Liver (tissue), 3 donors: ENCODE data around the gene UMODL1.

ENCODE experiments used
- EGR1 ChIP-seq, 2 donors: IDR thresholded peaks; 2 replicates each; pipeline ENCODE4 v1.6.1; 2016 to 2018; ENCODE audit warnings: antibody characterized with exemption in 2 of 2, low read depth in 2 of 2
- JUND ChIP-seq, 2 donors: IDR thresholded peaks; 2 replicates each; pipeline ENCODE4 v1.6.1; 2016; ENCODE audit warnings: antibody characterized with exemption in 2 of 2
- RAD21 ChIP-seq, 2 donors: IDR thresholded peaks; 2 replicates each; pipeline ENCODE4 v1.6.1; 2016; ENCODE audit warnings: antibody characterized with exemption in 2 of 2, mild to moderate bottlenecking in 2 of 2
- SP1 ChIP-seq: IDR thresholded peaks from 2 replicates; pipeline ENCODE4 v1.6.1; 2018; ENCODE audit warnings: antibody characterized with exemption, mild to moderate bottlenecking
- TAF1 ChIP-seq: conservative IDR thresholded peaks from 2 replicates; pipeline ENCODE4 v1.6.1; 2016; ENCODE audit warnings: antibody characterized with exemption, mild to moderate bottlenecking
- YY1 ChIP-seq: IDR thresholded peaks from 2 replicates; pipeline ENCODE4 v1.6.1; 2016; ENCODE audit warnings: antibody characterized with exemption, mild to moderate bottlenecking
- TF ChIP-seq, protein P1 (sequence below): fragments of 150-350 bp; IDR thresholded peaks from 2 replicates; pipeline ENCODE4 v1.5.1; 2017; ENCODE audit warnings: improper control_type of control experiment, low read depth, low read length; ENCODE audit not compliant: missing input control
- TF ChIP-seq, protein P2 (sequence below): IDR thresholded peaks from 2 replicates; pipeline ENCODE4 v1.6.1; 2016; ENCODE audit warnings: antibody characterized with exemption
- TF ChIP-seq, protein P3 (sequence below): IDR thresholded peaks from 2 replicates; pipeline ENCODE4 v1.6.1; 2016; ENCODE audit warnings: antibody characterized with exemption, mild to moderate bottlenecking
- TF ChIP-seq, protein P4 (sequence below): IDR thresholded peaks from 2 replicates; pipeline ENCODE4 v1.6.1; 2016; ENCODE audit warnings: antibody characterized with exemption
- TF ChIP-seq, protein P5 (sequence below): IDR thresholded peaks from 2 replicates; pipeline ENCODE4 v1.6.1; 2016; ENCODE audit warnings: antibody characterized with exemption
- donor health status: healthy.
- donor health status: healthy.

DNA sequence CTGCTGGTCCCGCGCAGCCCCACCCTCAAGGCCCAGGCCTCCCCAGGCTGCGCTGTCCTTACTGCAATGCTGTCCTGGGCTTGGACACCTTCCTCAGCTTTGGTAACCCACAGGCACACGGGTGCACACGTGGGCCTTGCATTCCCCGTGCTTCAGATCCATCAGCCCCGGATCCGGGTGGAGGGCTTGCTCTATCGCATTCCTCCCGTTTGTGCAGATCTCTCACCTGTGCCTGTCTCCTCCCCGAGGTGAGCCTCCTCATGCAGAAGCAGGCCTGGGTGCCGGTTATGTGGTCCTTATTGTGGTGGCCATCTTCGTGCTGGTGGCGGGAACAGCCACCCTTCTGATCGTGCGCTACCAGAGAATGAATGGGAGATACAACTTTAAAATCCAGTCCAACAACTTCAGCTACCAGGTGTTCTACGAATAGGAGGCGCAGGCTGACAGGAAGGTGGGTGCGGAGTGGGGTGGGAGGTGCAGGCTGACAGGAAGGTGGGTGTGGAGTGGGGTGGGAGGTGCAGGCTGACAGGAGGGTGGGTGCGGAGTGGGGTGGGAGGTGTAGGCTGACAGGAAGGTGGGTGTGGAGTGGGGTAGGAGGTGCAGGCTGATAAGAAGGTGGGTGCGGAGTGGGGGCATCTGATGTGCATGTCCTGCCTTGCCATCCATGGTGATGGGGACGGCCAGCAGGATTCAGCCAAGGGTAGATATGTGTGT, 66.2 kb downstream of the UMODL1 start:
- TF ChIP-seq SP1 = no peak
- TF ChIP-seq, protein P1, sequence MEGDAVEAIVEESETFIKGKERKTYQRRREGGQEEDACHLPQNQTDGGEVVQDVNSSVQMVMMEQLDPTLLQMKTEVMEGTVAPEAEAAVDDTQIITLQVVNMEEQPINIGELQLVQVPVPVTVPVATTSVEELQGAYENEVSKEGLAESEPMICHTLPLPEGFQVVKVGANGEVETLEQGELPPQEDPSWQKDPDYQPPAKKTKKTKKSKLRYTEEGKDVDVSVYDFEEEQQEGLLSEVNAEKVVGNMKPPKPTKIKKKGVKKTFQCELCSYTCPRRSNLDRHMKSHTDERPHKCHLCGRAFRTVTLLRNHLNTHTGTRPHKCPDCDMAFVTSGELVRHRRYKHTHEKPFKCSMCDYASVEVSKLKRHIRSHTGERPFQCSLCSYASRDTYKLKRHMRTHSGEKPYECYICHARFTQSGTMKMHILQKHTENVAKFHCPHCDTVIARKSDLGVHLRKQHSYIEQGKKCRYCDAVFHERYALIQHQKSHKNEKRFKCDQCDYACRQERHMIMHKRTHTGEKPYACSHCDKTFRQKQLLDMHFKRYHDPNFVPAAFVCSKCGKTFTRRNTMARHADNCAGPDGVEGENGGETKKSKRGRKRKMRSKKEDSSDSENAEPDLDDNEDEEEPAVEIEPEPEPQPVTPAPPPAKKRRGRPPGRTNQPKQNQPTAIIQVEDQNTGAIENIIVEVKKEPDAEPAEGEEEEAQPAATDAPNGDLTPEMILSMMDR = no peak
- TF ChIP-seq, protein P2, sequence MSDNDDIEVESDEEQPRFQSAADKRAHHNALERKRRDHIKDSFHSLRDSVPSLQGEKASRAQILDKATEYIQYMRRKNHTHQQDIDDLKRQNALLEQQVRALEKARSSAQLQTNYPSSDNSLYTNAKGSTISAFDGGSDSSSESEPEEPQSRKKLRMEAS = no peak
- TF ChIP-seq RAD21 (IDR thresholded peaks at IDR 0.05) = no peak
- no peak for TF ChIP-seq TAF1
- TF ChIP-seq, protein P3, sequence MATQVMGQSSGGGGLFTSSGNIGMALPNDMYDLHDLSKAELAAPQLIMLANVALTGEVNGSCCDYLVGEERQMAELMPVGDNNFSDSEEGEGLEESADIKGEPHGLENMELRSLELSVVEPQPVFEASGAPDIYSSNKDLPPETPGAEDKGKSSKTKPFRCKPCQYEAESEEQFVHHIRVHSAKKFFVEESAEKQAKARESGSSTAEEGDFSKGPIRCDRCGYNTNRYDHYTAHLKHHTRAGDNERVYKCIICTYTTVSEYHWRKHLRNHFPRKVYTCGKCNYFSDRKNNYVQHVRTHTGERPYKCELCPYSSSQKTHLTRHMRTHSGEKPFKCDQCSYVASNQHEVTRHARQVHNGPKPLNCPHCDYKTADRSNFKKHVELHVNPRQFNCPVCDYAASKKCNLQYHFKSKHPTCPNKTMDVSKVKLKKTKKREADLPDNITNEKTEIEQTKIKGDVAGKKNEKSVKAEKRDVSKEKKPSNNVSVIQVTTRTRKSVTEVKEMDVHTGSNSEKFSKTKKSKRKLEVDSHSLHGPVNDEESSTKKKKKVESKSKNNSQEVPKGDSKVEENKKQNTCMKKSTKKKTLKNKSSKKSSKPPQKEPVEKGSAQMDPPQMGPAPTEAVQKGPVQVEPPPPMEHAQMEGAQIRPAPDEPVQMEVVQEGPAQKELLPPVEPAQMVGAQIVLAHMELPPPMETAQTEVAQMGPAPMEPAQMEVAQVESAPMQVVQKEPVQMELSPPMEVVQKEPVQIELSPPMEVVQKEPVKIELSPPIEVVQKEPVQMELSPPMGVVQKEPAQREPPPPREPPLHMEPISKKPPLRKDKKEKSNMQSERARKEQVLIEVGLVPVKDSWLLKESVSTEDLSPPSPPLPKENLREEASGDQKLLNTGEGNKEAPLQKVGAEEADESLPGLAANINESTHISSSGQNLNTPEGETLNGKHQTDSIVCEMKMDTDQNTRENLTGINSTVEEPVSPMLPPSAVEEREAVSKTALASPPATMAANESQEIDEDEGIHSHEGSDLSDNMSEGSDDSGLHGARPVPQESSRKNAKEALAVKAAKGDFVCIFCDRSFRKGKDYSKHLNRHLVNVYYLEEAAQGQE = no peak
- TF ChIP-seq, protein P4, sequence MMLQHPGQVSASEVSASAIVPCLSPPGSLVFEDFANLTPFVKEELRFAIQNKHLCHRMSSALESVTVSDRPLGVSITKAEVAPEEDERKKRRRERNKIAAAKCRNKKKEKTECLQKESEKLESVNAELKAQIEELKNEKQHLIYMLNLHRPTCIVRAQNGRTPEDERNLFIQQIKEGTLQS = no peak
- TF ChIP-seq, protein P5, sequence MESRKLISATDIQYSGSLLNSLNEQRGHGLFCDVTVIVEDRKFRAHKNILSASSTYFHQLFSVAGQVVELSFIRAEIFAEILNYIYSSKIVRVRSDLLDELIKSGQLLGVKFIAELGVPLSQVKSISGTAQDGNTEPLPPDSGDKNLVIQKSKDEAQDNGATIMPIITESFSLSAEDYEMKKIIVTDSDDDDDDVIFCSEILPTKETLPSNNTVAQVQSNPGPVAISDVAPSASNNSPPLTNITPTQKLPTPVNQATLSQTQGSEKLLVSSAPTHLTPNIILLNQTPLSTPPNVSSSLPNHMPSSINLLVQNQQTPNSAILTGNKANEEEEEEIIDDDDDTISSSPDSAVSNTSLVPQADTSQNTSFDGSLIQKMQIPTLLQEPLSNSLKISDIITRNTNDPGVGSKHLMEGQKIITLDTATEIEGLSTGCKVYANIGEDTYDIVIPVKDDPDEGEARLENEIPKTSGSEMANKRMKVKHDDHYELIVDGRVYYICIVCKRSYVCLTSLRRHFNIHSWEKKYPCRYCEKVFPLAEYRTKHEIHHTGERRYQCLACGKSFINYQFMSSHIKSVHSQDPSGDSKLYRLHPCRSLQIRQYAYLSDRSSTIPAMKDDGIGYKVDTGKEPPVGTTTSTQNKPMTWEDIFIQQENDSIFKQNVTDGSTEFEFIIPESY = no peak
- TF ChIP-seq EGR1 (IDR thresholded peaks at IDR 0.05; ENCODE audit: low read depth in 2 of 2) = no peak
- no peak for TF ChIP-seq JUND (IDR thresholded peaks at IDR 0.05)
- TF ChIP-seq YY1 = no peak
